Sigmoid colon (tissue), 4 donors: ENCODE measurements around the gene MVB12B.

Experiments
- EP300 ChIP-seq, 4 donors: sonication (generic); formaldehyde crosslinking; IDR thresholded peaks; one replicate each; pipeline ENCODE4 v1.6.1; 2017; ENCODE audit warnings: antibody characterized with exemption in 4 of 4
- POLR2A ChIP-seq, 2 donors: fragments of 450-650 bp; IDR thresholded peaks; one replicate each; pipeline ENCODE4 v1.6.1; 2016; ENCODE audit warnings: antibody characterized with exemption in 2 of 2, mild to moderate bottlenecking in 2 of 2, moderate library complexity in 2 of 2
- POLR2AphosphoS5 ChIP-seq, 4 donors: sonication (generic); formaldehyde crosslinking; IDR thresholded peaks; one replicate each; pipeline ENCODE4 v1.6.1; 2017; ENCODE audit warnings: antibody characterized with exemption in 4 of 4
- TF ChIP-seq, protein P1 (sequence below), 4 experiments: fragments of 450-650 bp in 3 of 4; fragments of 200-600 bp in 1 of 4; IDR thresholded peaks; one replicate each; pipeline ENCODE4 v1.5.1; 2016 to 2019; ENCODE audit warnings: antibody characterized with exemption in 4 of 4, mild to moderate bottlenecking in 3 of 4, moderate library complexity in 2 of 4

DNA sequence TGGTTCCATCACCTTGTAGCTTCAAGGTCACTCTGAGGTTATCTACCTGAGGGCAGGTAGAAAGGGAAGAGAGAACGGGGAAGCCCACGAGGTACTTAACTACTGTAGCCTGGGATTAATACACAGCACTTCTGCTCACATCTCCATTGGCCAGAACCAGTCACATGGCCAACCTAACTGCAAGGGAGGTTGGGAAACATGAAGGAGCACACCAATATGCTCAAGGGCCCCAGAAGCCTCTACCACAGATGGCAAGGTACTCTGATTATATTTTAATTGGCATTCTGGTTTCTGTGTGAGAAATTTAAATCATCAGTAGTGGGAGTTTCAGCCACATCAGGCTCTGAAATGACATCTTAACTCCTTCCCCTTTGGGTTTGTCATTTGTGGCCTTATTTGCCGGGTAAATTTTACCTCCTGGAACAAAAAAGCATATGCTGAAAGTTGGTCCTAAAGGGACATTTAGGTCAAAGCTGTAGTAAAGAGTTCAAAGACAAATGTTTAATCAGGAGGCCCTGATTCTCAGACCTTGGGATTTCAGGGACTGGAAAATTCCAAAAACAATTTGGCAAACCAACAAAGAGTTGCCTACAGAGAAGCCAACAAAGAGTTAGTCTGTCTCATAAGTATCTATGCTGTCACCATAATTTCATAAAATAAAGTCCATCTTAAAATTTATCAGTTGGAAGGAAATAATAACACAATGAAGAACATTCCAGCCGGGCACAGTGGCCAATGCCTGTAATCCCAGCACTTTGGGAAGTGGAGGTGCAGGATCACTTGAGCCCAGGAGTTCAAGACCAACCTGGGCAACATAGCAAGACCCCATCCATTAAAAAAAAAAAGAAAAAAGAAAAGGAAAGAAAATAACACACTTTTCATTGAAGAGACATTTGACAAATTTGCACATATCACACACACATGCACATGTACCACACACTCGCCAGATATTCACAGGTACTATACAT lies 13.8 kb upstream of the MVB12B start:
- TF ChIP-seq POLR2AphosphoS5 (IDR thresholded peaks at IDR 0.05) (no peak), POLR2A (IDR thresholded peaks at IDR 0.05) (no peak), EP300 (IDR thresholded peaks at IDR 0.05) (no peak)
- TF ChIP-seq, protein P1, sequence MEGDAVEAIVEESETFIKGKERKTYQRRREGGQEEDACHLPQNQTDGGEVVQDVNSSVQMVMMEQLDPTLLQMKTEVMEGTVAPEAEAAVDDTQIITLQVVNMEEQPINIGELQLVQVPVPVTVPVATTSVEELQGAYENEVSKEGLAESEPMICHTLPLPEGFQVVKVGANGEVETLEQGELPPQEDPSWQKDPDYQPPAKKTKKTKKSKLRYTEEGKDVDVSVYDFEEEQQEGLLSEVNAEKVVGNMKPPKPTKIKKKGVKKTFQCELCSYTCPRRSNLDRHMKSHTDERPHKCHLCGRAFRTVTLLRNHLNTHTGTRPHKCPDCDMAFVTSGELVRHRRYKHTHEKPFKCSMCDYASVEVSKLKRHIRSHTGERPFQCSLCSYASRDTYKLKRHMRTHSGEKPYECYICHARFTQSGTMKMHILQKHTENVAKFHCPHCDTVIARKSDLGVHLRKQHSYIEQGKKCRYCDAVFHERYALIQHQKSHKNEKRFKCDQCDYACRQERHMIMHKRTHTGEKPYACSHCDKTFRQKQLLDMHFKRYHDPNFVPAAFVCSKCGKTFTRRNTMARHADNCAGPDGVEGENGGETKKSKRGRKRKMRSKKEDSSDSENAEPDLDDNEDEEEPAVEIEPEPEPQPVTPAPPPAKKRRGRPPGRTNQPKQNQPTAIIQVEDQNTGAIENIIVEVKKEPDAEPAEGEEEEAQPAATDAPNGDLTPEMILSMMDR (IDR thresholded peaks at IDR 0.05), result no peak
